Suprapubic skin (tissue), 4 donors: Measurements from ENCODE around the gene DUS2.

ENCODE experiments used
- CTCF ChIP-seq, 2 donors: fragments of 200-600 bp in 1 of 2; fragments of 450-650 bp in 1 of 2; sonication (generic) in 1 of 2; IDR thresholded peaks; one replicate each; pipeline ENCODE4 v1.5.1; 2016 to 2019; ENCODE audit warnings: antibody characterized with exemption in 2 of 2, mild to moderate bottlenecking in 1 of 2, moderate library complexity in 1 of 2
- EP300 ChIP-seq: sonication (generic); formaldehyde crosslinking; IDR thresholded peaks from one replicate; pipeline ENCODE4 v1.6.1; 2017; ENCODE audit warnings: antibody characterized with exemption
- POLR2A ChIP-seq, 2 donors: fragments of 450-650 bp; IDR thresholded peaks; one replicate each; pipeline ENCODE4 v1.6.1; 2017; ENCODE audit warnings: antibody characterized with exemption in 2 of 2, mild to moderate bottlenecking in 2 of 2, moderate library complexity in 2 of 2
- POLR2AphosphoS5 ChIP-seq, 3 donors: sonication (generic); formaldehyde crosslinking; IDR thresholded peaks; one replicate each; pipeline ENCODE4 v1.6.1; 2017; ENCODE audit warnings: antibody characterized with exemption in 3 of 3

DNA sequence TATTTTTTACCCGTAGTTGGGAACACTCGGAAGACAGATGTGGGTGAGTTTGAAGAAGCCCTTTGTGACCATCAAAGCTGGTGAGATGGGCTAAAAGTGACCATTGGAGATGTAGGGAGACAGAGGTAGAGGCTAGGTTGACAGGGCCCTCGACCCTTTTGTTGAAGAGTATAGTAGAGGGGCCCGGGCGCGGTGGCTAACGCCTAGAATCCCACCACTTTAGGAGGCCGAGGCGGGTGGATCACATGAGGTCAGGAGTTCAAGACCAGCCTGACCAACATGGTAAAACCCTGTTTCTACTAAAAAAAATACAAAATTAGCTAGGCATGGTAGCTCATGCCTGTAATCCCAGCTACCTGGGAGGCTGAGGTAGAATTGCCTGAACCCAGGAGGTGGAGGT, 45.8 kb downstream of the DUS2 start:
- TF ChIP-seq CTCF (IDR thresholded peaks at IDR 0.05), result no peak
- TF ChIP-seq POLR2A (IDR thresholded peaks at IDR 0.05), result no peak
- TF ChIP-seq EP300, result no peak
- no peak for TF ChIP-seq POLR2AphosphoS5 (IDR thresholded peaks at IDR 0.05)
